Measurements from ENCODE around the gene VASP. TPM values are rescaled to one million over a fixed set of nuclear protein-coding genes. Genes with fewer than 3 reads are reported as not detected.

Gene VASP
- total RNA-seq, 1 donor from 2014 or later, result 59.0 TPM

GRCh38 chr19:45475537-45476291 lies 31.6 kb upstream of the VASP start:
- H3K27me3 ChIP-seq (ENCODE audit: control insufficient read depth, insufficient read depth, low read length), result no peaks in the 10 kb centered on the region
- peaks cover 3% of the 10 kb centered on the region for H3K36me3 ChIP-seq (ENCODE audit: control insufficient read depth, insufficient read depth, low read length)
- no peak for TF ChIP-seq CTCF (IDR thresholded peaks at IDR 0.05; ENCODE audit: insufficient read depth, low read length, severe bottlenecking)
- FAIRE-seq (no peak), DNase-seq (ENCODE audit: low read depth) (peak; percentile 62)
- H3K4me3 ChIP-seq (ENCODE audit: low read depth, low read length), result no peak overlapping the region

- no peaks in the 10 kb centered on the region for H3K27me3 ChIP-seq (ENCODE audit: control insufficient read depth, insufficient read depth, low read length)
- TF ChIP-seq CTCF (IDR thresholded peaks at IDR 0.05; ENCODE audit: insufficient read depth, low read length, severe bottlenecking), result no peak
- FAIRE-seq (no peak), DNase-seq (ENCODE audit: low read depth) (peak; percentile 47)
- no peak overlapping the region for H3K4me3 ChIP-seq (ENCODE audit: low read depth, low read length)
- H3K36me3 ChIP-seq (ENCODE audit: control insufficient read depth, insufficient read depth, low read length), result peaks cover 3% of the 10 kb centered on the region
These were observed 31.0 kb upstream of the VASP start for GRCh38 chr19:45476304-45476703.

- no peak for TF ChIP-seq CTCF (IDR thresholded peaks at IDR 0.05; ENCODE audit: insufficient read depth, low read length, severe bottlenecking)
- H3K4me3 ChIP-seq (ENCODE audit: low read depth, low read length), result no peak overlapping the region
- DNase-seq (ENCODE audit: low read depth), result no peak
- no peak for FAIRE-seq
- no peaks in the 10 kb centered on the region for H3K27me3 ChIP-seq (ENCODE audit: control insufficient read depth, insufficient read depth, low read length)
- peaks cover 3% of the 10 kb centered on the region for H3K36me3 ChIP-seq (ENCODE audit: control insufficient read depth, insufficient read depth, low read length)
These were observed 30.1 kb upstream of the VASP start for GRCh38 chr19:45477186-45477585.

- no peak for FAIRE-seq
These were observed 29.4 kb upstream of the VASP start for GRCh38 chr19:45477713-45478453.

GRCh38 chr19:45478454-45479238 lies 28.6 kb upstream of the VASP start:
- DNase-seq (ENCODE audit: low read depth) (peak; percentile 76), FAIRE-seq (no peak)
- Histone ChIP-seq H3K36me3 (ENCODE audit: control insufficient read depth, insufficient read depth, low read length) (no peaks in the 10 kb centered on the region), H3K27me3 (ENCODE audit: control insufficient read depth, insufficient read depth, low read length) (no peaks in the 10 kb centered on the region), H3K4me3 (ENCODE audit: low read depth, low read length) (peak overlapping the region; percentile 46)
- peak; percentile 93 for TF ChIP-seq CTCF (IDR thresholded peaks at IDR 0.05; ENCODE audit: insufficient read depth, low read length, severe bottlenecking)

More at GRCh38 chr19:45477713-45478453, 29.4 kb upstream of the VASP start:
- Histone ChIP-seq H3K36me3 (ENCODE audit: control insufficient read depth, insufficient read depth, low read length) (peaks cover 1% of the 10 kb centered on the region), H3K27me3 (ENCODE audit: control insufficient read depth, insufficient read depth, low read length) (no peaks in the 10 kb centered on the region), H3K4me3 (ENCODE audit: low read depth, low read length) (peak overlapping the region; percentile 46)
- DNase-seq (ENCODE audit: low read depth), result peak; percentile 95
- no peak for TF ChIP-seq CTCF (IDR thresholded peaks at IDR 0.05; ENCODE audit: insufficient read depth, low read length, severe bottlenecking)

Data from bronchial epithelial cell (primary cell).